H1 (cell line): ENCODE measurements around the gene BIRC5. TPM values are rescaled to one million over a fixed set of nuclear protein-coding genes. Genes with fewer than 3 reads are reported as not detected.
A peak's percentile ranks its signal among the peaks of the same experiment; 100 is the strongest.

Experiments used
- CTCF ChIA-PET: fragments of 300-600 bp; sonication (Branson Sonifier 250); formaldehyde crosslinking; loops from one replicate; lab custom pipeline; 2021; ENCODE audit not compliant: partially characterized antibody; lab: Charles Lee
- POLR2A ChIA-PET: fragments of 300-600 bp; sonication (Branson Sonifier 250); formaldehyde crosslinking; loops from one replicate; lab custom pipeline; 2021; ENCODE audit warnings: inconsistent platforms; ENCODE audit not compliant: partially characterized antibody; lab: Charles Lee
- DNase-seq, 2 experiments: peaks; one replicate each; pipeline versions ENCODE4 v3.0.0 to v3.0.0-alpha.2; 2010 to 2022; ENCODE audit warnings: low spot score in 2 of 2, low read depth in 1 of 2, mixed read lengths in 1 of 2
- FAIRE-seq: peaks from 2 replicates; lab custom pipeline; 2011; peaks lifted over from hg19 to GRCh38; lab: Jason Lieb, UNC
- H2AFZ ChIP-seq: 2 replicates; pipeline ENCODE4 v1.8.1; 2012; ENCODE audit warnings: low read length, inconsistent platforms
- H2AK5ac ChIP-seq: 2 replicates; pipeline ENCODE4 v1.6.1; 2013; ENCODE audit warnings: low read depth, low read length
- H2BK120ac ChIP-seq: replicated peaks from 2 replicates; pipeline ENCODE3; 2013; ENCODE audit warnings: low read depth, low read length, inconsistent platforms
- H2BK12ac ChIP-seq: 2 replicates; pipeline ENCODE4 v1.6.1; 2013; ENCODE audit warnings: low read depth, low read length
- H2BK15ac ChIP-seq: 2 replicates; pipeline ENCODE4 v1.6.1; 2013; ENCODE audit warnings: low read length
- H2BK20ac ChIP-seq: 2 replicates; pipeline ENCODE4 v1.6.1; 2013; ENCODE audit warnings: low read length
- H2BK5ac ChIP-seq: 2 replicates; pipeline ENCODE4 v1.6.1; 2013; ENCODE audit warnings: low read depth, low read length
- H3K14ac ChIP-seq: 2 replicates; pipeline ENCODE4 v1.6.1; 2013; ENCODE audit warnings: inconsistent platforms; ENCODE audit not compliant: insufficient read length
- H3K18ac ChIP-seq: 2 replicates; pipeline ENCODE4 v1.6.1; 2013; ENCODE audit warnings: low read length; ENCODE audit errors: extremely low read depth
- H3K23ac ChIP-seq: 2 replicates; pipeline ENCODE4 v1.6.1; 2013; ENCODE audit warnings: inconsistent platforms; ENCODE audit not compliant: insufficient read length
- H3K23me2 ChIP-seq: 2 replicates; pipeline ENCODE4 v1.6.1; 2013; ENCODE audit warnings: low read depth, low read length
- H3K27ac ChIP-seq: 2 replicates; pipeline ENCODE4 v1.6.1; 2011; ENCODE audit warnings: low read depth, low read length, inconsistent platforms
- H3K27me3 ChIP-seq, 4 experiments: replicated peaks in 1 of 4; 1 replicate in 1 of 4; 2 replicates in 3 of 4; pipeline versions ENCODE4 v1.6.1 to v1.8.1; 2011 to 2013; ENCODE audit warnings: low read length in 3 of 4, mild to moderate bottlenecking in 3 of 4, inconsistent platforms in 2 of 4, mixed read lengths in 2 of 4, moderate library complexity in 1 of 4; ENCODE audit not compliant: control insufficient read depth in 3 of 4, insufficient read depth in 3 of 4; ENCODE audit errors: extremely low read depth in 1 of 4
- H3K36me3 ChIP-seq, 4 experiments: 2 replicates each; pipeline versions ENCODE4 v1.6.1 to v1.8.1; 2011 to 2013; ENCODE audit warnings: mild to moderate bottlenecking in 4 of 4, low read length in 3 of 4, moderate library complexity in 2 of 4, control low read depth in 1 of 4, inconsistent platforms in 1 of 4; ENCODE audit not compliant: insufficient read depth in 4 of 4, control insufficient read depth in 2 of 4
- H3K4ac ChIP-seq: replicated peaks from 2 replicates; pipeline ENCODE3; 2013; ENCODE audit warnings: low read length, low read depth, mixed read lengths, inconsistent platforms; ENCODE audit not compliant: insufficient read length
- H3K4me1 ChIP-seq, 4 experiments: replicated peaks in 1 of 4; 1 replicate in 1 of 4; 2 replicates in 3 of 4; pipeline versions ENCODE4 v1.6.1 to v1.8.1; 2011 to 2013; ENCODE audit warnings: low read length in 3 of 4, inconsistent platforms in 2 of 4, mixed read lengths in 1 of 4; ENCODE audit not compliant: insufficient read depth in 4 of 4, control insufficient read depth in 3 of 4
- H3K4me2 ChIP-seq, 2 experiments: 2 replicates each; pipeline versions ENCODE4 v1.6.1 to v1.8.1; 2011 to 2013; ENCODE audit warnings: low read depth in 2 of 2, low read length in 2 of 2, control low read depth in 1 of 2, inconsistent platforms in 1 of 2, mild to moderate bottlenecking in 1 of 2; ENCODE audit not compliant: insufficient read depth in 1 of 2
- H3K4me3 ChIP-seq, 4 experiments: fragments of 200-600, 300-600 bp in 1 of 4; sonication (generic), shearing (Covaris generic), sonication (Bioruptor Twin) in 1 of 4; 2 replicates each; pipeline versions ENCODE4 v1.5.1 to v1.8.1; 2011 to 2016; ENCODE audit warnings: low read length in 4 of 4, low read depth in 3 of 4, control low read depth in 2 of 4, inconsistent platforms in 2 of 4, mild to moderate bottlenecking in 2 of 4, mixed read lengths in 1 of 4, moderate library complexity in 1 of 4; ENCODE audit not compliant: insufficient read depth in 2 of 4; ENCODE audit errors: extremely low read depth in 1 of 4
- H3K56ac ChIP-seq: replicated peaks from 2 replicates; pipeline ENCODE3; 2013; ENCODE audit warnings: low read depth, mild to moderate bottlenecking, mixed read lengths, low read length, inconsistent platforms; ENCODE audit not compliant: insufficient read length
- H3K79me1 ChIP-seq: 2 replicates; pipeline ENCODE4 v1.6.1; 2013; ENCODE audit warnings: low read depth, low read length, control low read depth
- H3K79me2 ChIP-seq, 2 experiments: 2 replicates each; pipeline versions ENCODE4 v1.6.1 to v1.8.1; 2012 to 2013; ENCODE audit warnings: low read length in 2 of 2, mild to moderate bottlenecking in 2 of 2, inconsistent platforms in 1 of 2; ENCODE audit not compliant: insufficient read depth in 2 of 2, control insufficient read depth in 1 of 2
- H3K9ac ChIP-seq, 4 experiments: replicated peaks in 1 of 4; 1 replicate in 1 of 4; 2 replicates in 3 of 4; pipeline versions ENCODE4 v1.6.1 to v1.8.1; 2011 to 2013; ENCODE audit warnings: low read depth in 3 of 4, low read length in 3 of 4, control low read depth in 2 of 4, mild to moderate bottlenecking in 2 of 4, moderate library complexity in 2 of 4, inconsistent platforms in 1 of 4; ENCODE audit errors: extremely low read depth in 1 of 4
- H3K9me3 ChIP-seq, 2 experiments: 2 replicates each; pipeline versions ENCODE4 v1.6.1 to v1.8.1; 2012 to 2013; ENCODE audit warnings: mild to moderate bottlenecking in 2 of 2, moderate library complexity in 2 of 2, control low read depth in 1 of 2, inconsistent platforms in 1 of 2, low read depth in 1 of 2, low read length in 1 of 2, mixed read lengths in 1 of 2; ENCODE audit not compliant: insufficient read depth in 2 of 2
- H4K20me1 ChIP-seq, 2 experiments: replicated peaks in 1 of 2; 2 replicates each; pipeline versions ENCODE3 to v1.8.1; 2011 to 2013; ENCODE audit warnings: inconsistent platforms in 2 of 2, low read length in 2 of 2, mild to moderate bottlenecking in 1 of 2; ENCODE audit not compliant: insufficient read depth in 2 of 2, control insufficient read depth in 1 of 2
- H4K5ac ChIP-seq: 2 replicates; pipeline ENCODE4 v1.6.1; 2013; ENCODE audit warnings: low read length, low read depth, mixed read lengths, inconsistent platforms; ENCODE audit not compliant: insufficient read length
- H4K8ac ChIP-seq: 2 replicates; pipeline ENCODE4 v1.8.0; 2013; ENCODE audit warnings: mild to moderate bottlenecking, moderate library complexity, low read length, inconsistent platforms; ENCODE audit not compliant: insufficient read depth; ENCODE audit errors: extremely low read depth
- H4K91ac ChIP-seq: replicated peaks from 2 replicates; pipeline ENCODE3; 2013; ENCODE audit warnings: low read length, mixed read lengths, inconsistent platforms; ENCODE audit not compliant: insufficient read length
- ATF2 ChIP-seq: IDR thresholded peaks from 2 replicates; pipeline ENCODE4 v1.6.1; 2012; ENCODE audit warnings: low read length, inconsistent platforms
- CBX5 ChIP-seq: fragments of 300-800, 300-1000 bp; sonication (generic); IDR thresholded peaks from 2 replicates; pipeline ENCODE4 v1.7.1; 2016; ENCODE audit warnings: antibody characterized with exemption, low read length, low read depth
- CTCF ChIP-seq, 3 experiments: IDR thresholded peaks; 1 replicate in 2 of 3; 2 replicates in 1 of 3; pipeline versions ENCODE4 v1.5.1 to v1.6.1; 2011; ENCODE audit warnings: low read length in 3 of 3, mild to moderate bottlenecking in 3 of 3, inconsistent platforms in 2 of 3, low read depth in 1 of 3, moderate library complexity in 1 of 3; ENCODE audit not compliant: insufficient read depth in 1 of 3; ENCODE audit errors: control extremely low read depth in 1 of 3
- HDAC6 ChIP-seq: IDR thresholded peaks from one replicate; pipeline ENCODE4 v1.7.1; 2012; ENCODE audit warnings: low read depth, mild to moderate bottlenecking, inconsistent platforms, low read length, moderate library complexity
- JUN ChIP-seq: IDR thresholded peaks from 2 replicates; pipeline ENCODE4 v1.6.1; 2011; ENCODE audit warnings: low read depth, mild to moderate bottlenecking, improper control_type of control experiment, low read length
- RAD21 ChIP-seq, 2 experiments: IDR thresholded peaks in 1 of 2; conservative IDR thresholded peaks in 1 of 2; 2 replicates each; pipeline ENCODE4 v1.6.1; 2011; ENCODE audit warnings: low read depth in 2 of 2, low read length in 2 of 2, improper control_type of control experiment in 1 of 2, inconsistent platforms in 1 of 2, mild to moderate bottlenecking in 1 of 2, moderate library complexity in 1 of 2
- WGBS, 2 experiments: shearing (Covaris generic) in 1 of 2; methylation state at CpG; one replicate each; pipeline versions ENCODE4 v1.1.6 to v1.1.7; 2013 to 2015; ENCODE audit warnings: low lambda C conversion rate in 2 of 2, mixed read lengths in 2 of 2, inconsistent platforms in 1 of 2, low coverage in 1 of 2, missing lambda C conversion rate in 1 of 2; ENCODE audit not compliant: insufficient replicate concordance in 2 of 2, insufficient coverage in 1 of 2, insufficient read length in 1 of 2; ENCODE audit errors: extremely low coverage in 1 of 2, missing lambda C conversion rate in 1 of 2; 5-methylcytosine and 5-hydroxymethylcytosine counted together
- polyA plus RNA-seq, 7 experiments: library from polyadenylated mRNA; depleted of rRNA in 3 of 7; stranded (reverse) in 5 of 7; unstranded in 2 of 7; fragments of >200 nt in 5 of 7; fragments of 200-250 nt in 2 of 7; gene quantifications; 1 replicate in 5 of 7; 2 replicates in 1 of 7; 4 replicates in 1 of 7; pipeline versions ENCODE4 v1.2.1 to v1.2.3, GENCODE V29; 2011 to 2013; ENCODE audit warnings: missing spikeins in 2 of 7, mixed read lengths in 2 of 7
- total RNA-seq: library from RNA; stranded (reverse); fragmentation: NEBNext Ultra II Directional; extraction: Animal tissue kit (Norgen Biotek cat#: 25700); gene quantifications from 2 replicates; pipeline ENCODE4 v1.2.1, GENCODE V29; 2021

The BIRC5 gene
- total and polyA plus RNA-seq, 2 of the 8 experiments (the other 6 are each of a cell fraction or from before 2014, with no cell fraction given): 42.2 to 108 TPM

- Histone ChIP-seq H3K56ac (no peak overlapping the region), H3K36me3 (peaks cover 0 to 19% (median 1%) of the 10 kb centered on the region in 4 experiments; a peak in 3 of 8 replicates), H3K27ac (no peak overlapping the region), H4K5ac (no peak overlapping the region), H2BK15ac (no peak overlapping the region), H2AFZ (no peak overlapping the region), H3K14ac (no peak overlapping the region), H2BK5ac (no peak overlapping the region), H3K79me1 (peaks cover 2% of the 10 kb centered on the region; the same call in 1 of the 2 replicates), H4K91ac (no peak overlapping the region), H3K4me3 (no peak overlapping the region), H4K20me1 (peaks cover 0 to 2% of the 10 kb centered on the region in 2 experiments), H3K9me3 (no peaks in the 10 kb centered on the region), H3K4me2 (no peak overlapping the region), H3K9ac (no peak overlapping the region), H2BK12ac (no peak overlapping the region), H3K23me2 (no peaks in the 10 kb centered on the region), H3K27me3 (no peaks in the 10 kb centered on the region), H4K8ac (no peak overlapping the region), H2AK5ac (no peak overlapping the region), H3K18ac (no peak overlapping the region), H3K79me2 (no peaks in the 10 kb centered on the region), H2BK120ac (no peak overlapping the region), H3K4ac (no peak overlapping the region), H3K4me1 (no peaks in the 10 kb centered on the region), H3K23ac (no peak overlapping the region), H2BK20ac (no peak overlapping the region)
- WGBS, 2 experiments: 98% methylated on average over 7 of the region's 7 CpGs; no CpG with 5 or more reads in 1 of the 2 experiments
- ChIA-PET CTCF (interaction anchor here (0.6 to 2.8 kb wide), 9 partner anchors 9 to 372 kb away, joined by 3 to 14 read pairs (median 3); partner anchors contain the start of genes AFMID and TK1), POLR2A (interaction anchor here (0.7 to 5.8 kb wide), 3 partner anchors 19 to 78 kb away, joined by 3 to 36 read pairs (median 4); partner anchors contain the start of genes AFMID, TK1 and TMC6)
- no peak for DNase-seq
- no peak for FAIRE-seq
- no peak for TF ChIP-seq CBX5
- no peak for TF ChIP-seq HDAC6
- no peak for TF ChIP-seq JUN
- TF ChIP-seq ATF2: no peak
- TF ChIP-seq RAD21 (IDR thresholded peaks at IDR 0.05 in 1 of 2, conservative IDR thresholded peaks at IDR 0.05 in 1 of 2; ENCODE audit: low read depth in 2 of 2, low read length in 2 of 2): peak; percentile 22 to 54; a peak in 3 of 4 replicates
- peak; percentile 34 to 43 (median 34); a peak in 3 of 4 replicates for TF ChIP-seq CTCF (IDR thresholded peaks at IDR 0.05; ENCODE audit: control extremely low read depth in 1 of 3, insufficient read depth in 1 of 3, low read depth in 1 of 3, low read length in 3 of 3)
Measured at GRCh38 chr17:78206298-78206697, 7.8 kb upstream of the BIRC5 start.
